ENCODE results near the gene SCGN. TPM values are rescaled to one million over a fixed set of nuclear protein-coding genes. Genes with fewer than 3 reads are reported as not detected.

SCGN gene
- total RNA-seq, 1 donor from 2014 or later = not detected

DNA sequence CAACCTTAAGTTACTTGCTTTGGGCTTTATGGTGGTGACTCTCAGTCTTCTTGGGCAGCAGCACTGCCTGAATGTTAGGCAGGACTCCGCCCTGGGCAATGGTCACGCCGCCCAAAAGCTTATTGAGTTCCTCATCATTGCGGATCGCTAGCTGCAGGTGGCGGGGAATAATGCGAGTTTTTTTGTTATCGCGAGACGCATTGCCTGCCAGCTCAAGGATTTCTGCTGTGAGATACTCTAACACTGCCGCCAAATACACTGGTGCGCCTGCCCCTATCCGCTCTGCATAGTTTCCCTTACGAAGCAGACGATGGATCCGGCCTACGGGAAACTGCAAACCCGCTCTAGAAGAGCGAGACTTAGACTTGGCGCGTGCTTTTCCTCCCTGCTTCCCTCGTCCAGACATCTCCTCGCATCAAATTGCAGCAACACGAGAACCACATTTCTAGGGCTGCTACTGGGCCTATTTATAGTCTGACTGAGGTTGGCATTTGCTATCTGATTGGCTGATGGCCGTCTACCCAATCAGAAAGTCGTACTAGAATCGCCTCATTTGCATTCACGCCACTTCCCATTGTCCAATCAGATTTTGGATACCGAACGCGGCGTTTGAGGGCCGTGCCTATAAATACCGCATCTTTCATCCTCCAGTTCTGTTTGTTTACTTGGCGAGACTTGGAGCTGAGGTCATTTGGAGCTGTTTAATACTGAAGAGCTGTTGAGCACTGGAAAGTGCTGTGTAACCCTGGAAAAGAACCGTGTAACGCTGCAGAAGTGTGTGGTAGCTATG lies 74.3 kb downstream of the SCGN start:
- DNase-seq (ENCODE audit: extremely low spot score, unreplicated experiment) = no peak
- H3K4me1 Mint-ChIP-seq (ENCODE audit: unreplicated experiment) = no peaks in the 10 kb centered on the region
- H3K27ac Mint-ChIP-seq (ENCODE audit: unreplicated experiment) = no peak overlapping the region
- no peaks in the 10 kb centered on the region for H3K36me3 Mint-ChIP-seq (ENCODE audit: unreplicated experiment)
- TF ChIP-seq, protein P1, sequence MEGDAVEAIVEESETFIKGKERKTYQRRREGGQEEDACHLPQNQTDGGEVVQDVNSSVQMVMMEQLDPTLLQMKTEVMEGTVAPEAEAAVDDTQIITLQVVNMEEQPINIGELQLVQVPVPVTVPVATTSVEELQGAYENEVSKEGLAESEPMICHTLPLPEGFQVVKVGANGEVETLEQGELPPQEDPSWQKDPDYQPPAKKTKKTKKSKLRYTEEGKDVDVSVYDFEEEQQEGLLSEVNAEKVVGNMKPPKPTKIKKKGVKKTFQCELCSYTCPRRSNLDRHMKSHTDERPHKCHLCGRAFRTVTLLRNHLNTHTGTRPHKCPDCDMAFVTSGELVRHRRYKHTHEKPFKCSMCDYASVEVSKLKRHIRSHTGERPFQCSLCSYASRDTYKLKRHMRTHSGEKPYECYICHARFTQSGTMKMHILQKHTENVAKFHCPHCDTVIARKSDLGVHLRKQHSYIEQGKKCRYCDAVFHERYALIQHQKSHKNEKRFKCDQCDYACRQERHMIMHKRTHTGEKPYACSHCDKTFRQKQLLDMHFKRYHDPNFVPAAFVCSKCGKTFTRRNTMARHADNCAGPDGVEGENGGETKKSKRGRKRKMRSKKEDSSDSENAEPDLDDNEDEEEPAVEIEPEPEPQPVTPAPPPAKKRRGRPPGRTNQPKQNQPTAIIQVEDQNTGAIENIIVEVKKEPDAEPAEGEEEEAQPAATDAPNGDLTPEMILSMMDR (IDR thresholded peaks at IDR 0.05) = no peak
- no peak overlapping the region for H3K4me3 Mint-ChIP-seq (ENCODE audit: unreplicated experiment)
- H3K9me3 Mint-ChIP-seq (ENCODE audit: unreplicated experiment) = no peaks in the 10 kb centered on the region
- peaks cover 17% of the 10 kb centered on the region for H3K27me3 Mint-ChIP-seq (ENCODE audit: unreplicated experiment)

DNA sequence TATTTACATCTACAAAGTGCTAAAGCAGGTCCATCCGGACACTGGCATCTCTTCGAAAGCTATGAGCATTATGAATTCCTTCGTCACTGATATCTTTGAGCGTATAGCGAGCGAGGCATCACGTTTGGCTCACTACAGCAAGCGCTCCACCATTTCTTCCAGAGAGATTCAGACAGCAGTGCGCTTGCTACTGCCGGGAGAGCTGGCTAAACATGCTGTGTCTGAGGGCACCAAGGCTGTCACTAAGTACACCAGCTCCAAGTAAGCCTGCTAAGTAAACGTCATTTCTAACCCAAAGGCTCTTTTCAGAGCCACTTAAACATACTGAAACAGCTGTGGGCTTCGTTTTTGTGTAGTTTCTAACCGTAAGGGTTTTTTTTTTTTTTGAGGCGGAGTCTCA lies 75.0 kb downstream of the SCGN start:
- Mint-ChIP-seq H3K27me3 (ENCODE audit: unreplicated experiment) (peaks cover 17% of the 10 kb centered on the region), H3K4me1 (ENCODE audit: unreplicated experiment) (no peaks in the 10 kb centered on the region), H3K9me3 (ENCODE audit: unreplicated experiment) (no peaks in the 10 kb centered on the region), H3K4me3 (ENCODE audit: unreplicated experiment) (no peak overlapping the region), H3K36me3 (ENCODE audit: unreplicated experiment) (no peaks in the 10 kb centered on the region), H3K27ac (ENCODE audit: unreplicated experiment) (no peak overlapping the region)
- TF ChIP-seq, protein P1 (IDR thresholded peaks at IDR 0.05) = no peak
- DNase-seq (ENCODE audit: extremely low spot score, unreplicated experiment) = no peak

DNA sequence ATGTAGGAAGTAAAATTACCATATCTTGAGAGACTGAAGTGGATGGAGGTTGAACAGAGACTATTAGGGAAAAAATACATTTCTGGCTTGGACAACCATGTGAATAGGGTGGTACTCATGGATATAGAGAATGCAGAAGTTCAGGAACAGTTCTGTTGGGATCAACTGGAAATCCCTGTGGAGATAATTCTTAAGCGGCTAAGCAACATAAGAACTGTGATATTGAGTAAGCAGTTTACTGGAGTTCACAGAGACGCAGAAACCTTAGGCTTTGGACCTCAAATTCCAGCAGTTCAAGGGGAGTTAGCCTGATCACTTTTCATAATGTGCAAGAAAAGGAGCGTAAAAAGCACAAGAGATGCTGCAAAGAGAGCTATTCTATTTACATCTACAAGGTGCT lies 78.9 kb downstream of the SCGN start:
- TF ChIP-seq, protein P1 (IDR thresholded peaks at IDR 0.05) = no peak
- Mint-ChIP-seq H3K9me3 (ENCODE audit: unreplicated experiment) (peaks cover 3% of the 10 kb centered on the region), H3K27me3 (ENCODE audit: unreplicated experiment) (peaks cover 16% of the 10 kb centered on the region), H3K27ac (ENCODE audit: unreplicated experiment) (no peak overlapping the region), H3K36me3 (ENCODE audit: unreplicated experiment) (no peaks in the 10 kb centered on the region), H3K4me1 (ENCODE audit: unreplicated experiment) (no peaks in the 10 kb centered on the region), H3K4me3 (ENCODE audit: unreplicated experiment) (no peak overlapping the region)
- no peak for DNase-seq (ENCODE audit: extremely low spot score, unreplicated experiment)

DNA sequence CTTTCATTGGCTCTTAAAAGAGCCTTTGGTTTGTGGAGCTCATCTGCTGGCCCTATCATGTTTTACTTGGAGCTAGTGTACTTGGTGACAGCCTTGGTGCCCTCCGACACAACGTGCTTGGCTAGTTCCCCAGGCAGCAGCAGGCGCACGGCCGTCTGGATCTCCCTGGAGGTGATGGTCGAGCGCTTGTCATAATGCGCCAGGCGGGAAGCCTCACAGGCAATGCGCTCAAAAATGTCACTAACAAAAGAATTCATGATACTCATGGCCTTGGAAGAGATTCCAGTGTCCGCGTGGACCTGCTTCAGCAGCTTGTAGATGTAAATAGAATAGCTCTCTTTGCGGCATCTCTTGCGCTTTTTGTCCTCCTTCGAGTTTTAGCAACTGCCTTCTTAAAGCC lies 79.7 kb downstream of the SCGN start:
- Mint-ChIP-seq H3K4me1 (ENCODE audit: unreplicated experiment) (no peaks in the 10 kb centered on the region), H3K27ac (ENCODE audit: unreplicated experiment) (no peak overlapping the region), H3K36me3 (ENCODE audit: unreplicated experiment) (no peaks in the 10 kb centered on the region), H3K4me3 (ENCODE audit: unreplicated experiment) (no peak overlapping the region), H3K27me3 (ENCODE audit: unreplicated experiment) (peaks cover 15% of the 10 kb centered on the region), H3K9me3 (ENCODE audit: unreplicated experiment) (peaks cover 6% of the 10 kb centered on the region)
- TF ChIP-seq, protein P1 (IDR thresholded peaks at IDR 0.05) = no peak
- no peak for DNase-seq (ENCODE audit: extremely low spot score, unreplicated experiment)

DNA sequence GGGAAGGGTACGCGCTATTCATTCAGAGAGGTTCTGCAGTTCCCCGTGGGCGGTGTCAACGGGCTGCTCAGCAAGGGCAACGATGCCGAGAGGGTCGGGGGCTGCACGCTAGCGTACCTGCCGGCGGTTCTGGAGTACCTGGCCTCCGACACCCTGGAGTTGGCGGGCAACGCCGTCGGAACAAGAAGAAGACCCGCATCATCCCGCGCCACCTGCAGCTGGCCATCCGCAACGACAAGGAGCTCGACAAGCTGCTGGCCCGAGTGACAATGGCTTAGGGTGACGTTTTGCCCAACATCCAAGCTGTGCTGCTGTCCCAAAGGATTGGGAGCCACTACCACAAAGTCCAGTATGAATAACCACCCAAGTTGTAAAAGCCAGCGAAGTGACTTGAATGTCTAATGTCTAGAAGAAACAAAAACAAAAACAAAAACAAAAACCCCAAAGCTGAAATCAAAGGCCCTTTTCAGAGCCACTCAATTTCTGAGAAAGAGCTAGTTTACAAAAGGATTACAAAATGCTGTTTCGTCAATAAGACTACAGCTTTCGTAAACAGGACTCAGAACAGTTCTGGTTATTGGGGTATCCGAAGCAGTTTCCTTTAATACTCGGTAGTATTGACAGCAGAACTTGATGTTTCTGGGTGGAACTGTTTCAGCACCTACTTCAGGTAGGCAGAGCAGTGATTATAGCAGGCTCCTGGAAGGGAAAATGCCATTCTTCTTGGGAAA lies 80.6 kb downstream of the SCGN start:
- TF ChIP-seq, protein P1 (IDR thresholded peaks at IDR 0.05) = no peak
- Mint-ChIP-seq H3K4me3 (ENCODE audit: unreplicated experiment) (no peak overlapping the region), H3K4me1 (ENCODE audit: unreplicated experiment) (no peaks in the 10 kb centered on the region), H3K27ac (ENCODE audit: unreplicated experiment) (no peak overlapping the region), H3K9me3 (ENCODE audit: unreplicated experiment) (peaks cover 12% of the 10 kb centered on the region), H3K36me3 (ENCODE audit: unreplicated experiment) (no peaks in the 10 kb centered on the region), H3K27me3 (ENCODE audit: unreplicated experiment) (peaks cover 14% of the 10 kb centered on the region)
- no peak for DNase-seq (ENCODE audit: extremely low spot score, unreplicated experiment)
